ENCODE results near the gene F3.

The F3 gene

GRCh38 chr1:94552071-94552586, 10.6 kb upstream of the F3 start:
- DNase-seq (ENCODE audit: low read depth in 3 of 3): no peak

- no peak for DNase-seq (ENCODE audit: low read depth in 3 of 3)
Measured at GRCh38 chr1:94551449-94551848, 9.9 kb upstream of the F3 start.

GRCh38 chr1:94550800-94551241, 9.3 kb upstream of the F3 start:
- DNase-seq (ENCODE audit: low read depth in 3 of 3): no peak

- no peak for DNase-seq (ENCODE audit: low read depth in 3 of 3)
Measured at GRCh38 chr1:94550396-94550795, 8.8 kb upstream of the F3 start.

GRCh38 chr1:94549706-94550105, 8.1 kb upstream of the F3 start:
- no peak for DNase-seq (ENCODE audit: low read depth in 3 of 3)

GRCh38 chr1:94544706-94545490, 3.3 kb upstream of the F3 start:
- no peak for DNase-seq (ENCODE audit: low read depth in 3 of 3)

GRCh38 chr1:94543893-94544635, 2.5 kb upstream of the F3 start:
- no peak for DNase-seq (ENCODE audit: low read depth in 3 of 3)

GRCh38 chr1:94543001-94543400, 1.4 kb upstream of the F3 start:
- DNase-seq (ENCODE audit: low read depth in 3 of 3): no peak

GRCh38 chr1:94542088-94542870, 720 bp upstream of the F3 start:
- no peak for DNase-seq (ENCODE audit: low read depth in 3 of 3)

- no peak for DNase-seq (ENCODE audit: low read depth in 3 of 3)
Measured at GRCh38 chr1:94540440-94541245, 916 bp downstream of the F3 start.

GRCh38 chr1:94539496-94539895, 2.1 kb downstream of the F3 start:
- no peak for DNase-seq (ENCODE audit: low read depth in 3 of 3)

GRCh38 chr1:94538243-94538827, 3.2 kb downstream of the F3 start:
- DNase-seq (ENCODE audit: low read depth in 3 of 3): no peak

- no peak for DNase-seq (ENCODE audit: low read depth in 3 of 3)
Measured at GRCh38 chr1:94537254-94537653, 4.3 kb downstream of the F3 start.

- no peak for DNase-seq (ENCODE audit: low read depth in 3 of 3)
Measured at GRCh38 chr1:94535879-94536278, 5.7 kb downstream of the F3 start.

- DNase-seq (ENCODE audit: low read depth in 3 of 3): no peak
Measured at GRCh38 chr1:94535095-94535494, 6.5 kb downstream of the F3 start.

- DNase-seq (ENCODE audit: low read depth in 3 of 3): no peak
Measured at GRCh38 chr1:94532077-94532476, 9.5 kb downstream of the F3 start.

GRCh38 chr1:94531664-94532063, 9.9 kb downstream of the F3 start:
- DNase-seq (ENCODE audit: low read depth in 3 of 3): no peak

- DNase-seq (ENCODE audit: low read depth in 3 of 3): no peak
Measured at GRCh38 chr1:94530373-94530878, 11.1 kb downstream of the F3 start.

- DNase-seq (ENCODE audit: low read depth in 3 of 3): no peak
Measured at GRCh38 chr1:94529416-94529815, 12.1 kb downstream of the F3 start.

- DNase-seq (ENCODE audit: low read depth in 3 of 3): no peak
Measured at GRCh38 chr1:94528826-94529225, 12.7 kb downstream of the F3 start.

- no peak for DNase-seq (ENCODE audit: low read depth in 3 of 3)
Measured at GRCh38 chr1:94528299-94528698, 13.3 kb downstream of the F3 start.

Data from stimulated activated CD4-positive, alpha-beta T cell treated with anti-CD3 and anti-CD28 coated beads, TNF-alpha, amount 100 ng/mL, for 48 hours (primary cell).